Sigmoid colon (tissue), 4 donors: ENCODE data around the gene PRR20D.

Experiments
- CTCF ChIP-seq, 4 experiments: fragments of 450-650 bp in 3 of 4; fragments of 200-600 bp in 1 of 4; IDR thresholded peaks; one replicate each; pipeline ENCODE4 v1.5.1; 2016 to 2019; ENCODE audit warnings: antibody characterized with exemption in 4 of 4, mild to moderate bottlenecking in 3 of 4, moderate library complexity in 2 of 4
- EP300 ChIP-seq, 4 donors: sonication (generic); formaldehyde crosslinking; IDR thresholded peaks; one replicate each; pipeline ENCODE4 v1.6.1; 2017; ENCODE audit warnings: antibody characterized with exemption in 4 of 4
- POLR2A ChIP-seq, 2 donors: fragments of 450-650 bp; IDR thresholded peaks; one replicate each; pipeline ENCODE4 v1.6.1; 2016; ENCODE audit warnings: antibody characterized with exemption in 2 of 2, mild to moderate bottlenecking in 2 of 2, moderate library complexity in 2 of 2
- POLR2AphosphoS5 ChIP-seq, 4 donors: sonication (generic); formaldehyde crosslinking; IDR thresholded peaks; one replicate each; pipeline ENCODE4 v1.6.1; 2017; ENCODE audit warnings: antibody characterized with exemption in 4 of 4

GRCh38 chr13:57136093-57136492 is 24.3 kb upstream of the PRR20D start:
- TF ChIP-seq EP300 (IDR thresholded peaks at IDR 0.05) (no peak), CTCF (IDR thresholded peaks at IDR 0.05) (no peak), POLR2AphosphoS5 (IDR thresholded peaks at IDR 0.05) (no peak), POLR2A (IDR thresholded peaks at IDR 0.05) (no peak)
